Inflammatory macrophage treated with lipopolysaccharide for 4 hours (primary cell): ENCODE results near the gene RPS6KB1.
"Not testable (repeated sequence)": the region's sequence is repeated elsewhere in the genome, so short reads cannot be mapped to it uniquely, and the experiment has no call there.

Experiments used
- DNase-seq: peaks from one replicate; pipeline ENCODE4 v3.0.0-alpha.2; 2020

The RPS6KB1 gene

DNA sequence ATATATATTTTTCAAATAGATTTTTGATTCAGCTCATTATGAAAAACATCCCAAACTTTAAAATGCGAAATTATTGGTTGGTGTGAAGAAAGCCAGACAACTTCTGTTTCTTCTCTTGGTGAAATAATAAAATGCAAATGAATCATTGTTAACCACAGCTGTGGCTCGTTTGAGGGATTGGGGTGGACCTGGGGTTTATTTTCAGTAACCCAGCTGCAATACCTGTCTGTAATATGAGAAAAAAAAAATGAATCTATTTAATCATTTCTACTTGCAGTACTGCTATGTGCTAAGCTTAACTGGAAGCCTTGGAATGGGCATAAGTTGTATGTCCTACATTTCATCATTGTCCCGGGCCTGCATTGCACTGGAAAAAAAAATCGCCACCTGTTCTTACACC lies 54.4 kb downstream of the RPS6KB1 start:
- not testable (repeated sequence) for DNase-seq

DNA sequence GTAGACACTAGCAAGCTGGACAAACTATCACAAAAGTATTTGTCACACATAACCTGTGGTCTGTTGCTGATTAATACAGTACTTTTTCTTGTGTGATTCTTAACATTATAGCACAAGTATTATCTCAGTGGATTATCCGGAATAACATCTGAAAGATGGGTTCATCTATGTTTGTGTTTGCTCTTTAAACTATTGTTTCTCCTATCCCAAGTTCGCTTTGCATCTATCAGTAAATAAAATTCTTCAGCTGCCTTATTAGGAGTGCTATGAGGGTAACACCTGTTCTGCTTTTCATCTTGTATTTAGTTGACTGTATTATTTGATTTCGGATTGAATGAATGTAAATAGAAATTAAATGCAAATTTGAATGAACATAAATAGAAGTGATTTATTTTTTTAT lies 57.1 kb downstream of the RPS6KB1 start:
- DNase-seq, result no peak

DNA sequence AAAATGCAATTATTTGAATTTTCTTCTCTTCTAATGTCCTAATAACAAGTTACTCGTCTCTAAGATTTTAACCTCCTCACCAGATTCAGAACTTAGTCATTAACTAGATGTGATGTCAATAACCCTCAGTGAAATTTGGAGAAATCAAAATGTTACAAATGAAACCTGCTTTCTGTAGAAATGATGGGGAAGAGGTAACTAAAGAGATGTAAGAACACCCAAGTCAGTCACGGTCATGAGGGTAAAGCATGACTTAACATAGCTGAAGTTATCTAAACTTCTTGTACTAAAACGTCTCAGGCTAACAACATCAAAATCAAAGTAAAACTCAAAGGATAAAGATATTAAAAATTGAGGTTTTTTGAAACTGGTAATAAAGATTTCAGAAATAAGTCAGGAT lies 61.9 kb downstream of the RPS6KB1 start:
- no peak for DNase-seq

DNA sequence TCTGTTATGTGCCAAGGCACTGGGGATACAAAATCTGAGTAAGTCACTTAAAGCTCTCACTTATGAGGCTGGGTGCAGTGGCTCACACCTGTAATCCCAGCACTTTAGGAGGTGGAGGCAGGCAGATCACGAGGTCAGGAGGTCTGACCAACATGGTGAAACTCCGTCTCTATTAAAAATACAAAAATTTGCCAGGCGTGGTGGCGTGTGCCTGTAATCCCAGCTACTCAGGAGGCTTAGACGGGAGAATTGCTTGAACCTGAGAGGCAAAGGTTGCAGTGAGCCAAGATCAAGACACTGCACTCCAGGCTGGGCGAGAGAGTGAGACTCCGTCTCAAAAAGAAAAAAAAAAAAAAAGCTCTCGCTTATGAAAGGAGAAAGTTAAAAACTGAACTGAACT lies 66.7 kb downstream of the RPS6KB1 start:
- not testable (repeated sequence) for DNase-seq

DNA sequence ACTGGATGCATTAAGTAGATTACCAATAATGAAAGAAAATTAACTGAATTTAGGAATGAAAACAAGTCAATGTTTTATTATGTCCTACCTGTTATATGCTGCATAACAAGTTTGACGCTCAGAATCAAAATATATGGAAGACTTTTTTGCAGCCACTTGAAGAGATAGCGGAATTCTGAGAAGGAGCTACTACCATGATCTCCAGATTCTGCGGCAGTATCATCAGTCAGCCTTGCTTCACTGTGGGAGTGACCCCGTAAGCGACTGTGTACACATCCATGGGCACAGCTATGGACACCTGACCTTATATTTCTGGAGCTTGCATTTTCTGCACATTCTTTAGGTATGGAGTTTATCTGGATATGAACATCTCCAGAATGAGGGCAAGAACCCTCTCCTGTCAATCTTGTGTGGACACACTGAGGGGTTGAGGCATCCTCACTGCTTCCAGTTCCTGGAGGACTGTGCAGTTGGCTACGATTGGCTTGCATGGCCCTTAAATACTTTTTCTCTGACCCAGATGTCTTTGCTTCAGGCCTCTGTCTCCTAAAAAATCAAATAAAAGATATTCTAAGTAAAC lies 69.9 kb downstream of the RPS6KB1 start:
- DNase-seq, result no peak

DNA sequence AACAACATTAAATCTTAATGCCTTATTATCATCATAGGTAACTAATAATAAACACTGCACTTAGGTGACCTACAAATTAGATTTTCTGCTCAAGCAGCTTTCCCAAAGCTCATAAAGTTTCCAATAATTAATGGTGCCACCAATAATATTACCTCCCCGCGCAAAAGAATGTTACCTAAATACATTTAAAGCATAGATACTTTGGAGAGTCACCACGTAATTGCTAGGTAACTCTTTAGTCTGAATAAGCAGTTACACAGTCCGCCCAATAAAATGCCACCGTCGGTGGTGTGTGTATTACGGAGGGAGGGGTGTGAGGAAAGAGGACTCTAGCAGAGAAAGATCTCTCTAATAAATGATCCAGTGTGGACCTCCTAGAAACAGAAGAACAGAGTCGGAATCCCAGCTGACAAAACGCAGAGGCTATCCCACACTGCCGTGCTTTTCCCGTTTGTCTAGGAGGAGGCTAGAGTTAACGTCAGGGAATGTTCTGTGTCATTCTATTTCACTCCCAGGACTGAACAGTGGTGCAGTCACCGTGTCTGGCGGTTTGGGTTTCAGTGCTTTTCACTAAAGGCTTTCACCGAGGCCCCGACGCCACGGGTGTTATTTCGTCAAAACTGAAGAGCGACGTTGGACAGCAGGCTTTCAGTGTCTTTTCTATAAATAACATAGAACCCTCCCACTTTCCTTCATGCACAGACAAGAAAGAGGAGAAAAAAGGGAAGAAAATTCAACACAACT lies 71.0 kb downstream of the RPS6KB1 start:
- DNase-seq, result peak; percentile 91

DNA sequence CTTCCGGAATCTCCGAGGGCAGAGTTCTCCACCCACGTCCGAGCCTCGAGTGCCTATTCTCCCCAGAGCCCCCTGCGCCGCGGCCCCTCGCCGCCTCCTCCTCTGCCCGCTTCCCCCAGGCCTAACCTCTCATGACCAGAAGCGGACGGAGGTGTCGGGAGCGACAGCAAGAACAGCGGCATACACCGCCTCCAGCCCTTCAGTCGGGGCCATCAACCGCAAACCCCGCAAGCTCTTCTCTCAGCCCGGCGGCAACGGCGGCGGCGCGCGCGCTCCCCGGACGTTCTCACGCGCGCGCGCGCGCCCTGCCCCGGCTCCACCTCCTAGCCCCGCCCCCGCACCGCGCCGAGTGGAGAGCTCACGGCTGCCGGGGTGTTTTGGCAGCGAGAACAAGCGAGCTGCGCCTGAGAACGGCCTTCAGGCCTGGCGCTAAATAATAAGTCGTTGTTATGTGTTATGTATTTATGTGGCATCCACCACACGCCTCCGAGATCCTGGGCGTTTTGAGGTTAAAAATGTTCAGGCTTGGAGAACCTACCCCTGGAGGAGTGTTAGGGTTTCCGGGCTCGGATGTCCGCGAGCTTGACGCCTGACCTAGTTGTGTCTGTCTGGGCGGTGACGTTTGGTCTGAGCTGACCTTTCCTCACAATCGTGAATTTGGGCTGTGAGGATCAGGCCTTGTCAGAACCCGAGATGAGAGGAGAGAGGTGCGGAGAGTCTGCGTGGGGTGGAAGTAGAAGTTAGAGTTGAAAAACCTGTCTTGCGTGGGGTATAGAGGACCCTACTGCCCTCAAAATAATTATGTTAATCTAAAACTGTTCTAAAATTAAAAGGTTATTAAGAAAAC lies 71.8 kb downstream of the RPS6KB1 start, which contains the start of gene RNFT1:
Gene RNFT1 (minus strand): TSS at position 259 of the 847 bp plus-strand sequence. CDS start 77 bp downstream, at position 182.
- DNase-seq, result peak; percentile 96

DNA sequence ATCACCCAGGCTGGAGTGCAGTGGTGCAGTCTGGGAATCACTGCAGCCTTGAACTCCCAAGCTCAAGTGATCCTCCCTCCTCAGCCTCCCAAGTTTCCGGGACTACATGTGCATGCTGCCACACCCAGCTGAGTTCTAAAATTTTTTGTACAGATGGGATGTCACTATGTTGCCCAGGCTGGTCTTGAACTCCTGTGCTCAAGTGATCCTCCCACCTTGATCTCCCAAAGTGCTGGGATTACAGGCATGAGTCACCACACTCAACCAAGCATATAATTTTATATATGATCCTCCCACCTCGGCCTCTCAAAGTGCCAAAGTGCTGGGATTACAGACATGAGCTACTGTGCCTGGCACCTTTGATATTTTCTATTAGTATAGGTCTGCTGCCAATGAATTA lies 78.8 kb downstream of the RPS6KB1 start:
- not testable (repeated sequence) for DNase-seq

DNA sequence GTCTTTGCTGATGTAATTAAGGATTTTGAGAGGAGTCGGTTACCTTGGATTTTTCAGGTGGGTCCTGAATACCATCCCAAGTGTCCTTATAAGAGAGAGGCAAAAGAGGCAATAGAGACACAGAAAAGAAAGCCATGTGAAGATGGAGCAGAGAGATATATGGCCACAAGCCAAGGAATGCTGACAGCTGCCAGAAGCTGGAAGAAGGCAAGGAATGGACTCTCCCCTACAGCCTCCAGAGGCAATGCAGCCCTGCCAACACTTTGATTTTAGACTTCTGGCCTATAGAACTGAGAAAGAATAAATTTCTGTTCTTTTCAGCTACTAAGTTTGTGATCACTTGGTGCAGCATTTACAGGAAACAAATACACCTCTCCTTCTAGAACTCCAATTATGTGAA lies 79.9 kb downstream of the RPS6KB1 start:
- no peak for DNase-seq

DNA sequence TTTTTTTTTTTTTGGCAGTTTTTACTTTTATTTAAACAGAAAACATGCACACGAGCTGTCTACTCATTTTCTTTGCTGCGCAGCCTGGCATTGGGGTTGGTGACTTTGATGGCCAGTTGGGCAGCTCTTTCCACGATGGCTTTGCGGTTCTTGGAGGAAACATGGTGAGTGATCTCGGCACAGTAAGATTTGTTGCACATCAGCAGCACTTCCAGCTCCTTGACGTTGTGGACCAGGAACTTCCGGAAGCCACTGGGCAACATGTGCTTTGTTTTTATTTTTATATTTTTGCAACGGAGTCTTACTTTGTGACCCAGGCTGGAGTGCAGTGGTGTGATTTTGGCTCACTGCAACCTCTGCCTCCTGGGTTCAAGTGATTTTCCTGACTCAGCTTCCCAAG lies 80.6 kb downstream of the RPS6KB1 start:
- not testable (repeated sequence) for DNase-seq

DNA sequence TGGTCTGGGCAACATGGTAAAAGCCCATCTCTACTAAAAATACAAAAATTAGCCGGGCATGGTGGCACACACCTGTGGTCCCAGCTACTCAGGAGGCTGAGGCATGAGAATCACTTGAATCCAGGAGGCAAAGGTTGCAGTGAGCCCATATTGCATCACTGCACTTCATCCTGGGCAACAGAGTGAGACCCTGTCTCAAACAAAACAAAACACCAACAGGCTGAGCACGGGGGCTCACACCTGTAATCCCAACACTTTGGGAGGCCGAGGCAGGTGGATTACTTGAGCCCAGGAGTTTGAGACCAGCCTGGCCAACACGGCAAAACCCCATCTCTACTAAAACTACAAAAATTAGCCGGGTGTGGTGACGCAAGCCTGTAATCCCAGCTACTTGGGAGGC lies 82.2 kb downstream of the RPS6KB1 start:
- DNase-seq, result not testable (repeated sequence)

DNA sequence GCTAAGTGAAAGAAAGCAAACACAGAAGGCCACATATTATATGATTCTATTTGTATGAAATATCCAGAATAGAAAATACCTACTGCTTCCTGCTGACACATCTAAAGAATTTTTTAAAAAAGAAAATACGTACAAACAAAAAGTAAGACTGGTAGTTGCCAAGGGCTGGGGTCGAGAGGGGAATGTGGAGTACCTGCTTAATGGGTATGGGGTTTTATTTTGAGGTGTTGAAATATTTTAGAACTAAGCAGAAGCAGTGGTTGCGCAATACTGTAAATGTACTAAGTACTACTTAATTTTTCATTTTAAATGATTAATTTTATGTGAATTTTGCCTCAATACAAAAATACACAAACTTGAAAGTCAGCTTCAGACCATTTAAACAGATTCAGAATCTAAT lies 103.7 kb downstream of the RPS6KB1 start:
- not testable (repeated sequence) for DNase-seq
